Measurements from ENCODE around the gene STPG4.
"Not testable (repeated sequence)": the region's sequence is repeated elsewhere in the genome, so short reads cannot be mapped to it uniquely, and the experiment has no call there.

The STPG4 gene

GRCh38 chr2:47155091-47155876, at the start of gene STPG4:
Gene STPG4 (minus strand): TSS chr2:47155308. CDS start chr2:47155251, 57 bp downstream.
- no peak for DNase-seq (ENCODE audit: low read depth)

DNA sequence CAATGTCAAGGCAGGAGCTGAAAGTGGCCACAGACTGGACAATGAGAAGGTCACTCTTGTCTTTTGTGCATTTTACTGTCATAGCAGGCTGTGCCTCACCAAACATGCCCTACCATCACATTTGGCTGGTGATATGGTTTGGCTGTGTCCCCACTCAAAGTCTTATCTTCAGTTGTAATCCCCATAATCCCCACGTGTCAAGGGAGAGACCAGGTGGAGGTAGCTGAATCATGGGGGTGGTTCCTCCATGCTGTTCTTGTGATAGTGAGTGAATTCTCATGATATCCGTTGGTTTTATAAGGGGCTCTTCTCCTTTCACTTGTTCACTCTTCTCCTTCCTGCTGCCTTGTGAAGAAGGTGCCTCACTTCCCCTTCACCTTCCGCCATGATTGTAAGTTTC, 49.6 kb upstream of the STPG4 start:
- DNase-seq (ENCODE audit: low read depth): no peak

DNA sequence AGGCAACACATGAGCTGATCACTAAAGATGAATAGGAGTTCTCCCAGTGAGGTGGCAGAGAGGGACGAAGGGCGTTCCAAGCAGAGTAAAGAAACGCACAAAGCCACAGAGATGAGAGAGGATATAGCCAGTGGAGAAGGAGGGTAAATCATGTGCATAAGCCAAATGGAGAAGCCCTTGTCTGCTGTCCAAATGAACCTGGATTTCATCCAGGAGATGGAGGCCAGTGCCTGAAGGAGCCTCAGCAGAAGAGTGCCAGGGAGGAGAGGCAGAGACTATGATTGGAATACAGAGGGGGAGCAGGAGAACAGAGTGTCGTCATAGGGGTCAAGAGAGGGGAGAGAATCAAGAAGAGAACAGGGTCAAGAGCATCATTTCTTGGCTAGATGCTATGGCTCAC, 48.9 kb upstream of the STPG4 start:
- no peak for DNase-seq (ENCODE audit: low read depth)

DNA sequence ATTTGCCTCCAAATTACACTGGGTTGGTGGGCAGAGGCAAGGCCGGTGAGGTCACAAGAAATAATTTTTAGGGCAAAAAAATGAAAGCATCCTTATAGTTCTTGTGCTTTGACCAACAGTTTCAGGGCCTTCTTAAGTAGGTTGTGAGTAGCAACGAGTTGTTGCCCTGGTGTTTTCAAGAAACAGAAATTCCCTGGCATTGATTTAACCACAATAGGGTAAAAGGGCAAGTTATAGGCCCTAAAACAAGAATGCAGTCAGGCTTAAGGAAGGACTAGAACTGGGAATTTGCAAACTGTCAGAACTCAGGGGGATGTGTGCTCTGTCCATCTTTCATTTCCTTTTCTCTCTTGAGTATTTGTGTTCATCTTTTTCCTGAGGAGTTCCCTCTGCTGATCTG, 46.1 kb upstream of the STPG4 start:
- no peak for DNase-seq (ENCODE audit: low read depth)

GRCh38 chr2:47198985-47199451, 43.9 kb upstream of the STPG4 start:
- DNase-seq (ENCODE audit: low read depth): no peak

- DNase-seq (ENCODE audit: low read depth): no peak
Observed at GRCh38 chr2:47196499-47196898, 41.4 kb upstream of the STPG4 start.

DNA sequence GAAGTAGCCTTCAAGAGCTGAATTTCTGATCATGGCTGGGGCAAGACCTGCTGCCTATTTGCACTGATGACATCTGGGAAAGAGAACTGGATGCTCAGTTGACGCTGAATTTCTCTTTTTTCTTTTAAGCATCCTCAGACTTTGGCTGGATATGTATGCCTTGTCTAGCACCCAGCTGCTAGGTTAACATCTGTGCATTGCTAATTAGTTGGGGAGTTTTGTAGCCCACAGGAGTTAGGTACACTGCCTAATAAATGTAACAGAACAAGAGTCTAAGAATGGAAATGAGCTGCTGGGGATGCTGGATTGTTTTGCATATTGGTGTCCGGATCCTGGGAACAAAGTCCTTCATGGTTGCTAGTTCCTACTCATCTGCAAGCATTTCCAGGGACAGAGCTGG, 40.9 kb upstream of the STPG4 start:
- DNase-seq (ENCODE audit: low read depth): no peak

GRCh38 chr2:47195148-47195547, 40.0 kb upstream of the STPG4 start:
- no peak for DNase-seq (ENCODE audit: low read depth)

- no peak for DNase-seq (ENCODE audit: low read depth)
Observed at GRCh38 chr2:47194410-47194809, 39.3 kb upstream of the STPG4 start.

DNA sequence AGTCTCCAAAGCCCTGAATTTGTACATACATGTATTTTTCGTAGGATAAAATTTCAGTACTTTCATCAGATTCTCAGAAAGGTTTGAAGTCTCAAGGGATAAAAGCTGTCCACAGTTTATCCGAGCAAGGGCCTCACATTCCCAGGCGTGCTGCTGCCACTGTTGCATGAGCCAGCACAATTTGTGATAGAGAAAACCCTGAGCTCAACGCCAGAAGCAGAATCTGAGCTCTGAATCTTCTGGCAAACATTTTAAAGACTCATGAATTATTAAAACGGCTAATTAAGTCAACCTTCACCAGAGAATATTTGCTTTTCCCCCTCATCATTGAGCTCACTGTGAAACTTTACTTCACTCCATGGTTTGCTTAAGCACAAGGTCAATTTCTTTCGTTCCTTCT, 38.5 kb upstream of the STPG4 start:
- DNase-seq (ENCODE audit: low read depth): no peak

DNA sequence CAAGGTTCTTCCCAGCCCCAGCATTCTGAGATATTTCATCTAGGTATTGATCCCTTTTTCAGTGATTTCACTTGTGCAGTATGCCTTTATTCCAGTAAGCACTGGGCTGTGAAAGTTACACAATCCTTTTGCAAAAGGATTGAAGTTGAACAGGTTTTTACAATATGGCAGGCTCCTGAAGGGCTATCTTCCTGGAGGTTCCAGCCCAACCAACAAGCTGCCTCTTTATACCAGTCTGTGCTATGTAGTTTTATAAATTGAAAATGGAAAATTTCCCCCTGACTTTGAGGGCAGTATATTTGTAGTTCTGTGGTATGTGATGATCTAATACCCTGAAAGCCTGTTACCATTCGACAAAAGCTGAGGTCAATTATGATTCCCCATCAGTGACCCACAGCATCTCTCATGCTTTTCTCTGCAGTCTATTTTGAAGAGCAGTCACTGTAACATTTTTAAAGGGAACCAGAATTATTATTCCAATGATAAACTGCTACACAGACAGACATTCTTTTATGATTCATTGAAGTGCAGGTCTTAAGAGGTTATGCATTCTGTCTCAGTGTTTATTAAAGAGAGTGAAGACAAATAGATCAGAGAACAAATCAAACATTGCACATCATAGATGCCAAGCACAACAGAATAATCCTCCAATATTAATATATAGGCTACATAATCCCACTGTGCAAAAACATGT, 35.2 kb upstream of the STPG4 start:
- DNase-seq (ENCODE audit: low read depth): no peak

DNA sequence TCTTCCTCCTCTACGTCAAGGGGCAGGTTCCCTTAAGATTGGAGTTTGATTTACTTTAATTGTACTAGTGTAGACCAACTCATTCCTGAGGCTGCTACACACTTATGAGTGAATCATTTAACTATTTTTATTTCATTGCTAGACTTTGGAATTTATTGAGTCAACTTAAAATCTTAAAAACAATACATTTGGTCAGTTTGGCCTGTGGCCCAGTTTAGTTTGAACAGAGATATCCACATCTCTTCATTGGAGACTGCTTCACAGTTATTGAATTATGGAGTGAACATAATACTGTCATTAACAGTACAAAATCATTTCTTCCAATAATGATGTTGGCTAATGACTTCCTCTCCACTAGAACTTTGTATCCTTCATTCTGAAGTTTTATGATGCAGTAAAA, 34.5 kb upstream of the STPG4 start:
- no peak for DNase-seq (ENCODE audit: low read depth)

- no peak for DNase-seq (ENCODE audit: low read depth)
Observed at GRCh38 chr2:47187069-47187468, 32.0 kb upstream of the STPG4 start.

- DNase-seq (ENCODE audit: low read depth): no peak
Observed at GRCh38 chr2:47186351-47186750, 31.2 kb upstream of the STPG4 start.

DNA sequence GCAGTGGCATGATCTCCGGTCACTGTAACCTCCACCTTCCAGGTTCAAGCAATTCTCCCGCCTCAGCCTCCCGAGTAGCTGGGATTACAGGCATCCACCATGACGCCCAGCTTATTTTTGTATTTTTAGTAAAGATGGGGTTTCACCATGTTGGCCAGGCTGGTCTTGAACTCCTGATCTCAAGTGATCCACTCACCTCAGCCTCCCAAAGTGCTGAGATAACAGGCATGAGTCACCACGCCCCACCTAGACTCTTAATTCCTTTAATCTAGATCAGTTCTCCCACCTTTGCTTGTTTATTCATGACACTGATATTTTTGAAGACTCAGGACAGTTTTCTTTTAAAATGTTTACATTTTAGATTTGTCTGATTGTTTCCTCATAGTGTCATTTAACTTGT, 30.0 kb upstream of the STPG4 start:
- not testable (repeated sequence) for DNase-seq (ENCODE audit: low read depth)

- no peak for DNase-seq (ENCODE audit: low read depth)
Observed at GRCh38 chr2:47181176-47181575, 26.1 kb upstream of the STPG4 start.

- DNase-seq (ENCODE audit: low read depth): no peak
Observed at GRCh38 chr2:47180531-47180930, 25.4 kb upstream of the STPG4 start.

GRCh38 chr2:47179388-47179787, 24.3 kb upstream of the STPG4 start:
- DNase-seq (ENCODE audit: low read depth): no peak

GRCh38 chr2:47178341-47178740, 23.2 kb upstream of the STPG4 start:
- no peak for DNase-seq (ENCODE audit: low read depth)

- DNase-seq (ENCODE audit: low read depth): no peak
Observed at GRCh38 chr2:47177043-47177565, 22.0 kb upstream of the STPG4 start.

DNA sequence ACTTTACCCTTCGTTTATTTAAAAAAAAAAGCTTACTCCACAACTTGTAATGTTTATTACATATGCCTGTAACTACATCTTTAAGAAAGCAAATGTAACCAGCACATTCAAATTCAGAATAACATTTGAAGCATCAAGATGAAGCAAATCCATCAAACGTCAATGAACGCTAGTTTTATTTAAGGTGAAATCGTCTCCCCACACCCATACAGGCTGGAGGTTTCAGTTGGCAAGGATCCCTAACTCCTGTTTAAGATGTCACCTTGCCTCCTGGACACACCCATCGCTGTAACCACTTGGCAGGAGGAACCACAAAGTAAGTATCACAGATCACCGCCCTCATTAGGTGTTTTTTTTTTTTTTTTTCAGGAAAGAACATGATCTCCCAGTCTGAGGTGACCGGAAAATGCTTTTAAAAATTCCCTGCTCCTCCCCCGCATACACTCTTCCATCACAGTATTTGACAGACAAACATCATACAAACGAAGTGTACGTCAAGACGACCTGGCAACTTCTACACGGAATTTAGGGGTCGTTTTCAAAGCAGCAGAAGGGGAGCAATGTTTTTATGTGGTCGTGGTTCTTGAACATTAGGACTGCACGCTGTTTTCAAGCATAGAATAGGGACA, 19.7 kb upstream of the STPG4 start:
- no peak for DNase-seq (ENCODE audit: low read depth)

GRCh38 chr2:47173986-47174732, 19.1 kb upstream of the STPG4 start:
- DNase-seq (ENCODE audit: low read depth): no peak

Data from stimulated activated CD8-positive, alpha-beta memory T cell treated with anti-CD3 and anti-CD28 coated beads, Interleukin-12 subunit alpha, Interleukin-12 subunit beta, amount 100 ng/mL, for 4 hours (primary cell).